SK-N-SH (cell line): Measurements from ENCODE around the gene CCDC60. TPM values are rescaled to one million over a fixed set of nuclear protein-coding genes. Genes with fewer than 3 reads are reported as not detected.

Experiments used
- CTCF ChIA-PET: fragments of 300-600, 350-600 bp; formaldehyde crosslinking; extraction: SDS; loops from one replicate; lab custom pipeline; 2021; lab: Yijun Ruan, JAX
- POLR2A ChIA-PET: fragments of 350-600 bp; sonication (Branson Sonifier 250); formaldehyde crosslinking; extraction: SDS; loops from one replicate; lab custom pipeline; 2020; ENCODE audit warnings: antibody characterized with exemption, inconsistent platforms; lab: Yijun Ruan, JAX
- DNase-seq: peaks from one replicate; pipeline ENCODE4 v3.0.0; 2012
- H2AFZ ChIP-seq: fragments of 200-600 bp; sonication (generic); 2 replicates; pipeline ENCODE4 v1.8.1; 2016; ENCODE audit warnings: antibody characterized with exemption, mild to moderate bottlenecking, low read depth
- H3F3A ChIP-seq: fragments of 200-600 bp; sonication (generic); replicated peaks from 2 replicates; pipeline ENCODE3; 2016; ENCODE audit warnings: antibody characterized with exemption, mild to moderate bottlenecking; ENCODE audit not compliant: insufficient read depth
- H3K27ac ChIP-seq, 2 experiments: fragments of 200-500 bp in 1 of 2; fragments of 200-600 bp in 1 of 2; sonication (Bioruptor generic) in 1 of 2; sonication (generic), shearing (Covaris generic) in 1 of 2; 2 replicates each; pipeline versions ENCODE4 v1.5.1 to v1.6.1; 2014 to 2016; ENCODE audit warnings: low read depth in 2 of 2, inconsistent platforms in 1 of 2, low read length in 1 of 2, mild to moderate bottlenecking in 1 of 2, mixed read lengths in 1 of 2
- H3K27me3 ChIP-seq: fragments of 200-600 bp; sonication (generic), shearing (Covaris generic); 2 replicates; pipeline ENCODE4 v1.6.1; 2016; ENCODE audit warnings: mixed run types; ENCODE audit not compliant: insufficient read depth
- H3K36me3 ChIP-seq, 2 experiments: fragments of 200-500 bp in 1 of 2; fragments of 200-600 bp in 1 of 2; sonication (Bioruptor generic) in 1 of 2; sonication (generic) in 1 of 2; replicated peaks in 1 of 2; 2 replicates each; pipeline versions ENCODE3 to v1.5.1; 2014 to 2016; ENCODE audit warnings: low read length in 1 of 2, mild to moderate bottlenecking in 1 of 2; ENCODE audit not compliant: insufficient read depth in 2 of 2, control insufficient read depth in 1 of 2
- H3K4me1 ChIP-seq, 2 experiments: fragments of 200-500 bp in 1 of 2; fragments of 200-600 bp in 1 of 2; sonication (Bioruptor generic) in 1 of 2; sonication (generic), shearing (Covaris generic) in 1 of 2; 2 replicates each; pipeline versions ENCODE4 v1.5.1 to v1.6.1; 2014 to 2016; ENCODE audit warnings: low read depth in 1 of 2, low read length in 1 of 2, mixed run types in 1 of 2; ENCODE audit not compliant: insufficient read depth in 2 of 2, control insufficient read depth in 1 of 2
- H3K4me2 ChIP-seq: fragments of 200-600 bp; sonication (generic), shearing (Covaris generic); 2 replicates; pipeline ENCODE4 v1.6.1; 2017; ENCODE audit warnings: mixed run types
- H3K4me3 ChIP-seq, 2 experiments: fragments of 200-500 bp in 1 of 2; fragments of 200-600 bp in 1 of 2; sonication (Bioruptor generic) in 1 of 2; sonication (generic), shearing (Covaris generic) in 1 of 2; 2 replicates each; pipeline versions ENCODE4 v1.5.1 to v1.8.1; 2014 to 2016; ENCODE audit warnings: low read depth in 2 of 2, inconsistent platforms in 1 of 2, low read length in 1 of 2, mild to moderate bottlenecking in 1 of 2, mixed read lengths in 1 of 2, moderate library complexity in 1 of 2
- H3K79me2 ChIP-seq: fragments of 200-600 bp; sonication (generic); 2 replicates; pipeline ENCODE4 v1.8.1; 2017; ENCODE audit warnings: mild to moderate bottlenecking; ENCODE audit not compliant: insufficient read depth
- H3K9ac ChIP-seq: fragments of 200-600 bp; sonication (generic); 2 replicates; pipeline ENCODE4 v1.6.1; 2017; ENCODE audit warnings: mixed run types
- H3K9me2 ChIP-seq: fragments of 200-600 bp; sonication (generic); 2 replicates; pipeline ENCODE4 v1.6.1; 2017; ENCODE audit warnings: mixed run types
- H3K9me3 ChIP-seq: fragments of 200-600 bp; sonication (generic); 2 replicates; pipeline ENCODE4 v1.6.1; 2017; ENCODE audit warnings: mixed run types, mild to moderate bottlenecking, moderate library complexity
- H4K20me1 ChIP-seq: fragments of 200-600 bp; sonication (generic); 2 replicates; pipeline ENCODE4 v1.6.1; 2017; ENCODE audit warnings: mild to moderate bottlenecking, mixed run types; ENCODE audit not compliant: insufficient read depth
- CHD2 ChIP-seq: fragments of 150-350 bp; IDR thresholded peaks from 2 replicates; pipeline ENCODE4 v1.6.1; 2018; ENCODE audit warnings: low read length; ENCODE audit not compliant: partially characterized antibody
- CTCF ChIP-seq: fragments of 200-600 bp; sonication (generic); IDR thresholded peaks from 2 replicates; pipeline ENCODE4 v1.6.1; 2017; ENCODE audit warnings: antibody characterized with exemption, mild to moderate bottlenecking, moderate library complexity
- EP300 ChIP-seq, 2 experiments: IDR thresholded peaks; 2 replicates each; pipeline versions ENCODE4 v1.4.0 to v1.6.1; 2012; ENCODE audit warnings: borderline replicate concordance in 1 of 2, low read depth in 1 of 2, low read length in 1 of 2
- EZH2phosphoT487 ChIP-seq: fragments of 200-600 bp; sonication (generic); IDR thresholded peaks from 2 replicates; pipeline ENCODE4 v1.6.1; 2017; ENCODE audit warnings: low read depth, mixed run types, mild to moderate bottlenecking, antibody characterized with exemption, moderate library complexity, borderline replicate concordance
- FOXM1 ChIP-seq: IDR thresholded peaks from 2 replicates; pipeline ENCODE4 v1.4.0; 2012; ENCODE audit warnings: low read depth, mild to moderate bottlenecking
- GABPA ChIP-seq: IDR thresholded peaks from 2 replicates; pipeline ENCODE4 v1.4.0; 2012; ENCODE audit warnings: low read depth, mild to moderate bottlenecking
- GATA2 ChIP-seq: sonication (generic); formaldehyde crosslinking; IDR thresholded peaks from 2 replicates; pipeline ENCODE4 v1.5.0; 2020; ENCODE audit warnings: mild to moderate bottlenecking, missing genetic modification reagents
- MEF2A ChIP-seq: IDR thresholded peaks from 2 replicates; pipeline ENCODE4 v1.4.0; 2012; ENCODE audit warnings: low read depth, borderline replicate concordance
- POLR2AphosphoS5 ChIP-seq: IDR thresholded peaks from 2 replicates; pipeline ENCODE4 v1.6.1; 2012; ENCODE audit warnings: low read depth, low read length
- RAD21 ChIP-seq: IDR thresholded peaks from 2 replicates; pipeline ENCODE4 v1.6.1; 2012; ENCODE audit warnings: mild to moderate bottlenecking, low read length
- RCOR1 ChIP-seq: fragments of 150-350 bp; IDR thresholded peaks from 2 replicates; pipeline ENCODE4 v1.6.1; 2017; ENCODE audit warnings: antibody characterized with exemption, low read length
- REST ChIP-seq: IDR thresholded peaks from 2 replicates; pipeline ENCODE4 v1.6.1; 2012; ENCODE audit warnings: mild to moderate bottlenecking, low read depth, low read length, moderate library complexity
- SIN3A ChIP-seq: IDR thresholded peaks from 2 replicates; pipeline ENCODE4 v1.6.1; 2012; ENCODE audit warnings: low read depth, mild to moderate bottlenecking, low read length, moderate library complexity, borderline replicate concordance
- SMC3 ChIP-seq: IDR thresholded peaks from 2 replicates; pipeline ENCODE4 v1.6.1; 2012; ENCODE audit warnings: low read depth, low read length, improper control_type of control experiment
- USF2 ChIP-seq: fragments of 150-350 bp; IDR thresholded peaks from 2 replicates; pipeline ENCODE4 v1.6.1; 2017; ENCODE audit warnings: antibody characterized with exemption, low read length, low read depth, borderline replicate concordance
- YY1 ChIP-seq: IDR thresholded peaks from 2 replicates; pipeline ENCODE4 v1.4.0; 2012; ENCODE audit warnings: low read depth, mild to moderate bottlenecking
- WGBS: methylation state at CpG from one replicate; pipeline ENCODE4 v1.1.6; 2017; ENCODE audit warnings: low lambda C conversion rate; 5-methylcytosine and 5-hydroxymethylcytosine counted together
- polyA plus RNA-seq, 3 experiments: library from polyadenylated mRNA; depleted of rRNA; stranded (reverse); fragments of >200 nt; gene quantifications; 2 replicates each; pipeline ENCODE4 v1.2.3, GENCODE V29; 2012
- TF ChIP-seq, protein P1 (sequence below): fragments of 150-350 bp; IDR thresholded peaks from 2 replicates; pipeline ENCODE4 v1.6.1; 2016; ENCODE audit warnings: mild to moderate bottlenecking, low read depth, low read length

Gene CCDC60
- polyA plus RNA-seq, 1 of the 3 experiments (the other 2 are of a cell fraction) = not detected

- no peaks in the 10 kb centered on the region for H3K79me2 ChIP-seq
- no peaks in the 10 kb centered on the region for H3K36me3 ChIP-seq
- CTCF ChIA-PET = interaction anchor here (0.6 to 5.0 kb wide), 106 partner anchors 9 to 1015 kb away, joined by 3 to 62 read pairs (median 4); partner anchors contain the start of genes HSPB8 and SRRM4
- peaks cover 0 to 3% of the 10 kb centered on the region in 2 experiments; a peak in 1 of 4 replicates for H3K4me1 ChIP-seq
- no peak overlapping the region for H3K9ac ChIP-seq
- peak; percentile 70 for DNase-seq
- no peaks in the 10 kb centered on the region for H3K9me2 ChIP-seq
- H4K20me1 ChIP-seq = no peaks in the 10 kb centered on the region
- no peak overlapping the region for H3K27ac ChIP-seq
- 20% methylated on average over 17 of the region's 21 CpGs for WGBS
- no peaks in the 10 kb centered on the region for H3K9me3 ChIP-seq
- no peak for TF ChIP-seq CHD2
- TF ChIP-seq RAD21 = peak; percentile 91
- peak; percentile 74 for TF ChIP-seq SMC3
- TF ChIP-seq YY1 = no peak
- TF ChIP-seq RCOR1 = peak; percentile 49; the same call in 1 of the 2 replicates
- TF ChIP-seq CTCF = peak; percentile 84
- no peaks in the 10 kb centered on the region for H3K27me3 ChIP-seq
- H3K4me2 ChIP-seq = no peak overlapping the region
- no peak overlapping the region for H3K4me3 ChIP-seq
- H2AFZ ChIP-seq = no peak overlapping the region
- POLR2A ChIA-PET = interaction anchor here (0.6 kb wide), 1 partner anchor 432 kb away, joined by 3 read pairs; the partner anchor contains the start of gene SRRM4
- no peaks in the 10 kb centered on the region for H3F3A ChIP-seq
Observed at GRCh38 chr12:119412811-119413794, 78.6 kb downstream of the CCDC60 start.

- no peak overlapping the region for H3K9ac ChIP-seq
- no peaks in the 10 kb centered on the region for H3K9me3 ChIP-seq
- H3K27ac ChIP-seq = no peak overlapping the region
- H3K9me2 ChIP-seq = no peaks in the 10 kb centered on the region
- H3K4me2 ChIP-seq = no peak overlapping the region
- no peak for DNase-seq
- ChIA-PET POLR2A (no interaction called here), CTCF (interaction anchor here (0.8 to 5.0 kb wide), 9 partner anchors 12 to 436 kb away, joined by 3 to 62 read pairs (median 4); partner anchors contain the start of gene SRRM4)
- H3K4me1 ChIP-seq = peaks cover 0 to 3% of the 10 kb centered on the region in 2 experiments; a peak in 1 of 4 replicates
- H3F3A ChIP-seq = no peaks in the 10 kb centered on the region
- H3K4me3 ChIP-seq = no peak overlapping the region
- no peak overlapping the region for H2AFZ ChIP-seq
- no peaks in the 10 kb centered on the region for H3K79me2 ChIP-seq
- 31% methylated on average over 3 of the region's 3 CpGs for WGBS
- H3K27me3 ChIP-seq = no peaks in the 10 kb centered on the region
- no peaks in the 10 kb centered on the region for H4K20me1 ChIP-seq
- H3K36me3 ChIP-seq = no peaks in the 10 kb centered on the region
- TF ChIP-seq EZH2phosphoT487 (no peak), GABPA (no peak), EP300 (IDR thresholded peaks at IDR 0.05; ENCODE audit: borderline replicate concordance in 1 of 2, low read depth in 1 of 2, low read length in 1 of 2) (no peak), USF2 (no peak), MEF2A (no peak), GATA2 (CRISPR knock-in tag) (no peak), REST (no peak), RAD21 (no peak), SMC3 (no peak), SIN3A (no peak), FOXM1 (no peak), POLR2AphosphoS5 (no peak)
- TF ChIP-seq, protein P1, sequence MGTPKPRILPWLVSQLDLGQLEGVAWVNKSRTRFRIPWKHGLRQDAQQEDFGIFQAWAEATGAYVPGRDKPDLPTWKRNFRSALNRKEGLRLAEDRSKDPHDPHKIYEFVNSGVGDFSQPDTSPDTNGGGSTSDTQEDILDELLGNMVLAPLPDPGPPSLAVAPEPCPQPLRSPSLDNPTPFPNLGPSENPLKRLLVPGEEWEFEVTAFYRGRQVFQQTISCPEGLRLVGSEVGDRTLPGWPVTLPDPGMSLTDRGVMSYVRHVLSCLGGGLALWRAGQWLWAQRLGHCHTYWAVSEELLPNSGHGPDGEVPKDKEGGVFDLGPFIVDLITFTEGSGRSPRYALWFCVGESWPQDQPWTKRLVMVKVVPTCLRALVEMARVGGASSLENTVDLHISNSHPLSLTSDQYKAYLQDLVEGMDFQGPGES = no peak
Observed at GRCh38 chr12:119415714-119416113, 81.2 kb downstream of the CCDC60 start.
